H9 (cell line): ENCODE data around the gene ZNF20. TPM values are rescaled to one million over a fixed set of nuclear protein-coding genes. Genes with fewer than 3 reads are reported as not detected.

Source experiments
- DNase-seq: peaks from one replicate; pipeline ENCODE4 v3.0.0-alpha.2; 2017
- H2AFZ ChIP-seq: one replicate; pipeline ENCODE4 v1.6.1; 2013; ENCODE audit warnings: mild to moderate bottlenecking, low read length, control low read depth, moderate library complexity
- H2AK5ac ChIP-seq: 2 replicates; pipeline ENCODE4 v1.6.1; 2013; ENCODE audit warnings: low read length, control low read depth, mixed read lengths; ENCODE audit not compliant: insufficient read length
- H2BK120ac ChIP-seq: one replicate; pipeline ENCODE4 v1.6.1; 2013; ENCODE audit warnings: low read depth, mild to moderate bottlenecking, low read length, control low read depth, inconsistent platforms; ENCODE audit not compliant: poor library complexity, severe bottlenecking
- H2BK12ac ChIP-seq: 2 replicates; pipeline ENCODE4 v1.6.1; 2013; ENCODE audit warnings: low read length, control low read depth, mixed read lengths, low read depth; ENCODE audit not compliant: insufficient read length
- H2BK15ac ChIP-seq: 2 replicates; pipeline ENCODE4 v1.6.1; 2013; ENCODE audit warnings: low read depth, low read length, control low read depth
- H2BK20ac ChIP-seq: one replicate; pipeline ENCODE4 v1.6.1; 2013; ENCODE audit warnings: low read depth, mild to moderate bottlenecking, low read length, control low read depth, inconsistent platforms; ENCODE audit not compliant: poor library complexity, severe bottlenecking
- H2BK5ac ChIP-seq: 2 replicates; pipeline ENCODE4 v1.6.1; 2013; ENCODE audit warnings: low read length, control low read depth, mixed read lengths; ENCODE audit not compliant: insufficient read length
- H3K14ac ChIP-seq: 2 replicates; pipeline ENCODE4 v1.6.1; 2013; ENCODE audit warnings: low read length, control low read depth; ENCODE audit not compliant: insufficient read depth
- H3K18ac ChIP-seq: 2 replicates; pipeline ENCODE4 v1.6.1; 2013; ENCODE audit warnings: low read depth, mild to moderate bottlenecking, mixed read lengths, low read length, control low read depth; ENCODE audit not compliant: insufficient read length
- H3K23ac ChIP-seq: 2 replicates; pipeline ENCODE4 v1.6.1; 2013; ENCODE audit warnings: low read length, control low read depth, mixed read lengths, low read depth; ENCODE audit not compliant: insufficient read length
- H3K23me2 ChIP-seq: 2 replicates; pipeline ENCODE4 v1.6.1; 2013; ENCODE audit warnings: low read depth, mild to moderate bottlenecking, mixed read lengths, low read length, control low read depth; ENCODE audit not compliant: insufficient read length, poor library complexity, severe bottlenecking
- H3K27ac ChIP-seq: 2 replicates; pipeline ENCODE4 v1.5.1; 2013; ENCODE audit warnings: low read length, control low read depth, mixed read lengths, low read depth; ENCODE audit not compliant: insufficient read length
- H3K27me3 ChIP-seq: 2 replicates; pipeline ENCODE4 v1.6.1; 2013; ENCODE audit warnings: low read length, control low read depth, inconsistent platforms; ENCODE audit not compliant: insufficient read depth
- H3K4ac ChIP-seq: 2 replicates; pipeline ENCODE4 v1.6.1; 2013; ENCODE audit warnings: low read depth, mild to moderate bottlenecking, control low read depth, inconsistent platforms, low read length, moderate library complexity
- H3K4me1 ChIP-seq: 2 replicates; pipeline ENCODE4 v1.6.1; 2013; ENCODE audit warnings: low read length, control low read depth, inconsistent platforms; ENCODE audit not compliant: insufficient read depth
- H3K4me2 ChIP-seq: 2 replicates; pipeline ENCODE4 v1.6.1; 2013; ENCODE audit warnings: low read length, control low read depth, mixed read lengths; ENCODE audit not compliant: insufficient read length, insufficient read depth
- H3K56ac ChIP-seq: 2 replicates; pipeline ENCODE4 v1.6.1; 2013; ENCODE audit warnings: low read depth, mild to moderate bottlenecking, mixed read lengths, low read length, control low read depth; ENCODE audit not compliant: insufficient read length
- H3K79me1 ChIP-seq: 2 replicates; pipeline ENCODE4 v1.6.1; 2013; ENCODE audit warnings: low read depth, mild to moderate bottlenecking, moderate library complexity, low read length, control low read depth, inconsistent platforms; ENCODE audit not compliant: insufficient read depth, poor library complexity, severe bottlenecking
- H3K79me2 ChIP-seq: 2 replicates; pipeline ENCODE4 v1.6.1; 2013; ENCODE audit warnings: low read length, control low read depth, inconsistent platforms; ENCODE audit not compliant: insufficient read depth
- H3K9ac ChIP-seq: 2 replicates; pipeline ENCODE4 v1.6.1; 2013; ENCODE audit warnings: low read length, control low read depth, mixed read lengths; ENCODE audit not compliant: insufficient read length; ENCODE audit errors: extremely low read depth
- H3K9me3 ChIP-seq: one replicate; pipeline ENCODE4 v1.6.1; 2013; ENCODE audit warnings: low read depth, low read length, inconsistent platforms; ENCODE audit not compliant: control insufficient read depth
- H3T11ph ChIP-seq: one replicate; pipeline ENCODE4 v1.6.1; 2013; ENCODE audit warnings: mild to moderate bottlenecking, low read length, control low read depth, inconsistent platforms
- H4K20me1 ChIP-seq: one replicate; pipeline ENCODE4 v1.6.1; 2013; ENCODE audit not compliant: control insufficient read depth, insufficient read length, insufficient read depth
- H4K5ac ChIP-seq: 2 replicates; pipeline ENCODE4 v1.6.1; 2013; ENCODE audit warnings: low read depth, mild to moderate bottlenecking, mixed read lengths, low read length, control low read depth; ENCODE audit not compliant: insufficient read length
- H4K8ac ChIP-seq: replicated peaks from 2 replicates; pipeline ENCODE4 v1.6.1; 2013; ENCODE audit warnings: low read length, control low read depth, mixed read lengths, low read depth; ENCODE audit not compliant: insufficient read length
- H4K91ac ChIP-seq: 2 replicates; pipeline ENCODE4 v1.6.1; 2013; ENCODE audit warnings: low read depth, mild to moderate bottlenecking, moderate library complexity, mixed read lengths, low read length, control low read depth; ENCODE audit not compliant: insufficient read length
- H3K27ac Mint-ChIP-seq, 3 experiments: 2 replicates in 2 of 3; 3 replicates in 1 of 3; pipeline ENCODE4 v1.8.0; 2020 to 2021; ENCODE audit warnings: mixed read lengths in 3 of 3, mild to moderate bottlenecking in 1 of 3, moderate library complexity in 1 of 3
- H3K27me3 Mint-ChIP-seq: 2 replicates; pipeline ENCODE4 v1.8.0; 2021; ENCODE audit warnings: low read depth, mild to moderate bottlenecking, moderate library complexity, mixed read lengths
- H3K36me3 Mint-ChIP-seq, 3 experiments: 2 replicates in 2 of 3; 3 replicates in 1 of 3; pipeline ENCODE4 v1.8.0; 2020 to 2021; ENCODE audit warnings: low read depth in 3 of 3, mixed read lengths in 3 of 3; ENCODE audit not compliant: insufficient read depth in 1 of 3
- H3K4me1 Mint-ChIP-seq, 2 experiments: 2 replicates each; pipeline ENCODE4 v1.8.0; 2020; ENCODE audit warnings: mixed read lengths in 2 of 2
- H3K4me3 Mint-ChIP-seq, 2 experiments: 2 replicates in 1 of 2; 3 replicates in 1 of 2; pipeline ENCODE4 v1.8.0; 2020 to 2021; ENCODE audit warnings: mild to moderate bottlenecking in 2 of 2, mixed read lengths in 2 of 2, moderate library complexity in 1 of 2
- H3K9me3 Mint-ChIP-seq, 2 experiments: 2 replicates in 1 of 2; 3 replicates in 1 of 2; pipeline ENCODE4 v1.8.0; 2020; ENCODE audit warnings: mild to moderate bottlenecking in 2 of 2, mixed read lengths in 2 of 2, moderate library complexity in 1 of 2
- CTCF ChIP-seq: fragments of 200-600 bp; sonication (generic); conservative IDR thresholded peaks from 3 replicates; pipeline ENCODE4 v1.8.0; 2021; ENCODE audit warnings: antibody characterized with exemption, mild to moderate bottlenecking
- WGBS: extraction: QIAGEN DNeasy Blood & Tissue Kit; methylation state at CpG from one replicate; pipeline ENCODE4 v1.1.7; 2013; ENCODE audit warnings: missing lambda C conversion rate, low lambda C conversion rate, mixed read lengths; ENCODE audit not compliant: insufficient read length; ENCODE audit errors: extremely low coverage; 5-methylcytosine and 5-hydroxymethylcytosine counted together
- total RNA-seq: library from RNA; stranded (reverse); gene quantifications from 2 replicates; pipeline ENCODE4 v1.2.1, GENCODE V29; 2021

ZNF20 gene
- total RNA-seq, 1 experiment from 2014 or later, result 5.6 TPM

GRCh38 chr19:12162882-12163806 is 23.0 kb upstream of the ZNF20 start, which contains the start of gene ZNF136:
Gene ZNF136, plus strand, starts transcription at chr19:12163096. Its CDS starts 108 bp downstream, at chr19:12163204.
- H3K79me1 ChIP-seq, result no peaks in the 10 kb centered on the region

More at GRCh38 chr19:12162882-12163806, 23.0 kb upstream of the ZNF20 start, which contains the start of gene ZNF136:
- peaks cover 6% of the 10 kb centered on the region for H3K23me2 ChIP-seq
- no peaks in the 10 kb centered on the region; the same call in 1 of the 2 replicates for H3K79me2 ChIP-seq
- no peak within 1 kb of the TSS for H4K91ac ChIP-seq
- no peak within 1 kb of the TSS for H3T11ph ChIP-seq
- H3K27me3 ChIP-seq, result no peaks in the 10 kb centered on the region
- H3K4me1 ChIP-seq, result no peaks in the 10 kb centered on the region
- TF ChIP-seq CTCF, result no peak
- Mint-ChIP-seq H3K36me3 (peaks cover 6 to 11% (median 7%) of the 10 kb centered on the region in 3 experiments; a peak in 5 of 7 replicates), H3K27me3 (no peaks in the 10 kb centered on the region; the same call in 1 of the 2 replicates), H3K9me3 (peaks cover 0 to 2% of the 10 kb centered on the region in 2 experiments; a peak in 1 of 5 replicates), H3K4me3 (peak within 1 kb of the TSS; percentile 85 to 97), H3K27ac (peak within 1 kb of the TSS; percentile 96 to 97 (median 96)), H3K4me1 (peaks cover 7 to 9% of the 10 kb centered on the region in 2 experiments)
- H2BK12ac ChIP-seq, result no peak within 1 kb of the TSS
- H3K56ac ChIP-seq, result no peak within 1 kb of the TSS
- no peak within 1 kb of the TSS for H2AK5ac ChIP-seq
- no peak within 1 kb of the TSS for H3K23ac ChIP-seq
- no peak within 1 kb of the TSS for H4K8ac ChIP-seq
- peak; percentile 97 for DNase-seq
- no peak within 1 kb of the TSS for H2BK15ac ChIP-seq
- no CpG with 5 or more reads among the region's 57 CpGs for WGBS
- H4K5ac ChIP-seq, result no peak within 1 kb of the TSS
- H3K27ac ChIP-seq, result peak within 1 kb of the TSS; percentile 3
- no peak within 1 kb of the TSS for H2BK120ac ChIP-seq
- peak within 1 kb of the TSS; percentile 62 for H3K14ac ChIP-seq
- H3K9ac ChIP-seq, result peak within 1 kb of the TSS; percentile 94
- no peak within 1 kb of the TSS for H2BK5ac ChIP-seq
- H3K4ac ChIP-seq, result no peak within 1 kb of the TSS
- no peak within 1 kb of the TSS for H2AFZ ChIP-seq
- no peaks in the 10 kb centered on the region for H3K9me3 ChIP-seq
- H4K20me1 ChIP-seq, result no peaks in the 10 kb centered on the region
- H2BK20ac ChIP-seq, result no peak within 1 kb of the TSS
- peak within 1 kb of the TSS; percentile 94 for H3K4me2 ChIP-seq
- H3K18ac ChIP-seq, result no peak within 1 kb of the TSS
